ENCODE measurements around the gene TRABD2B. TPM values are rescaled to one million over a fixed set of nuclear protein-coding genes. Genes with fewer than 3 reads are reported as not detected.

Gene TRABD2B
- total RNA-seq, 1 donor from 2014 or later = 2.4 TPM

- DNase-seq (ENCODE audit: low spot score) = no peak
Observed at GRCh38 chr1:47805018-47805417, 192.2 kb downstream of the TRABD2B start.

GRCh38 chr1:47803815-47804501, 193.2 kb downstream of the TRABD2B start:
- no peak for DNase-seq (ENCODE audit: low spot score)

GRCh38 chr1:47797575-47797974, 199.6 kb downstream of the TRABD2B start:
- DNase-seq (ENCODE audit: low spot score) = no peak

- DNase-seq (ENCODE audit: low spot score) = no peak
Observed at GRCh38 chr1:47796626-47797025, 200.6 kb downstream of the TRABD2B start.

GRCh38 chr1:47795102-47795501, 202.1 kb downstream of the TRABD2B start:
- DNase-seq (ENCODE audit: low spot score) = no peak

- no peak for DNase-seq (ENCODE audit: low spot score)
Observed at GRCh38 chr1:47794530-47794929, 202.7 kb downstream of the TRABD2B start.

- no peak for DNase-seq (ENCODE audit: low spot score)
Observed at GRCh38 chr1:47794081-47794480, 203.1 kb downstream of the TRABD2B start.

GRCh38 chr1:47793563-47793962, 203.6 kb downstream of the TRABD2B start:
- DNase-seq (ENCODE audit: low spot score) = no peak

- DNase-seq (ENCODE audit: low spot score) = no peak
Observed at GRCh38 chr1:47792779-47793178, 204.4 kb downstream of the TRABD2B start.

- no peak for DNase-seq (ENCODE audit: low spot score)
Observed at GRCh38 chr1:47791879-47792608, 205.1 kb downstream of the TRABD2B start.

GRCh38 chr1:47788761-47789160, 208.4 kb downstream of the TRABD2B start:
- DNase-seq (ENCODE audit: low spot score) = no peak

GRCh38 chr1:47787560-47787959, 209.6 kb downstream of the TRABD2B start:
- no peak for DNase-seq (ENCODE audit: low spot score)

- no peak for DNase-seq (ENCODE audit: low spot score)
Observed at GRCh38 chr1:47786316-47786715, 210.9 kb downstream of the TRABD2B start.

- DNase-seq (ENCODE audit: low spot score) = peak; percentile 30
Observed at GRCh38 chr1:47785561-47786271, 211.5 kb downstream of the TRABD2B start.

- no peak for DNase-seq (ENCODE audit: low spot score)
Observed at GRCh38 chr1:47785118-47785517, 212.1 kb downstream of the TRABD2B start.

GRCh38 chr1:47784497-47784822, 212.7 kb downstream of the TRABD2B start:
- no peak for DNase-seq (ENCODE audit: low spot score)

GRCh38 chr1:47783638-47784496, 213.3 kb downstream of the TRABD2B start:
- DNase-seq (ENCODE audit: low spot score) = no peak

- DNase-seq (ENCODE audit: low spot score) = no peak
Observed at GRCh38 chr1:47782414-47783166, 214.6 kb downstream of the TRABD2B start.

GRCh38 chr1:47781171-47781959, 215.8 kb downstream of the TRABD2B start:
- no peak for DNase-seq (ENCODE audit: low spot score)

- no peak for DNase-seq (ENCODE audit: low spot score)
Observed at GRCh38 chr1:47780469-47780995, 216.7 kb downstream of the TRABD2B start.

Measured in umbilical cord (tissue), 2 donors.